ENCODE measurements around the gene PAX9.

PAX9 gene

DNA sequence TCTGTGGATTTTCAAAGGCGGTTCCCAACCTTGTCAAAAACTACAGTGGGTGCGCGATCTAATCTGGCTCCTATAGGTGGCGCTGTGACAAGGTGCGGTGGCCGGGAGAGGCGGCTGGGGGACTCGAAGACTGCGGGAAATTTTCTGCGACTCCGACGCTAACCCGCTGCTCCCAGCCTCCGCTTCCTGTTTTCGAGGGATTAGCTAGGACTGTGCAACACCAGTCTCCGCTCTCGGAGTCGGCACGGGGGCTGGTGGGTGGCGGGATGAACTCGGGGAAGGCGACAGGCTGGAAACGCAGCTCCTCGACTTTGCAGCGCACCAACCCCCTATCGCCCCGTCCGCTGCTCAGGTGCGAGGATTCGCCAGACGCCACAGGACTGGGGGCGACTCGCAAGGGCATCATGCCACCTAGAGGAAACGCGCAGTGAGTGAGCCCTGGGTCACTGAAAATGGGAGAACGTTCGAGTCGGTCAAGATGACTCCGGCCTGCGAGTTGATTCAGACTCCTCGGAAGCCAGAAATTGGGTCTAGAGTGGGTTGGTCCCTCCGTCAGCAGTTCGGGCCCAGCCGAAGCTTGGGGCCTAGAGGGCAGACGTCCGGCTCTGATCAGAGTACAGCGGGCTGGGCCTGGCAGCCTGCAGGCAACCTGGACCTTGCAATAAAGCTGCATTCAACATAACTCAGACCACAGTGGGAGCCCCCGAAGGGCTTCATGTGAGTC, 5.5 kb upstream of the PAX9 start:
- peak; percentile 39 for DNase-seq (ENCODE audit: low spot score)

DNA sequence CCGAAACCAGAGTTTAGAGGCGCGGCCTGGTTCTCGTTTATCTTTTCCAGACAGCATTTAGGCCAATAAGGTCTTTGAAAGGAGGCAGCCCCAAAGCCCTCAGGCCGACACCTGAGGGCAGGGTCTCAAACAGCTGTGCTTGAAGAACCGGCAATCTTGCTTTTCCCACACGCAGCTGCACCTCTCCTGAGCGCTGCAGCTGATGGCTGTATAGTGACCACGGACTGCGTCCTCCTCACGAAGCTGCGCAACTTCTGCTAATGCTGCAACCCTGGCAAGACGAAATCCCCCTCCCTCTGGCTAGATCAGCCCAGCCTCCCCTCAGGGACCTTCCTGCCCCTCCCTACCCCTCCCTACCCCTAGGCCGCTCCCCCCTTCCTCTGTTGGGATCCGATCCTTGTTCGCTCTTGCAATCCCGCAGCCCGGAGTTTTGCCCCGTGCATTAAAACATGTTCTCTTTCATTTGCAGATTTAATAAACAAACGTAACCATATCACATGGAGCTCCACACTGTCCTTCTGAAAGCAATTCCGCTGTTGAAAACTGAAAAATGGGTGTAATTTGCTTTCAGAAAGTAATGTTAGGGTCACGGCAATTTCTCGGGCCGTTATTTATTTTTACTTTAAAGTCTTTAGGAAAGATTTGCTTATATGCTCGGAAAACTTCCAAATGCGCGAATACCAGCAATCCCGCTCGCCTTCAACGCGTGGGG, 4.8 kb upstream of the PAX9 start:
- peak; percentile 11 for DNase-seq (ENCODE audit: low spot score)

DNA sequence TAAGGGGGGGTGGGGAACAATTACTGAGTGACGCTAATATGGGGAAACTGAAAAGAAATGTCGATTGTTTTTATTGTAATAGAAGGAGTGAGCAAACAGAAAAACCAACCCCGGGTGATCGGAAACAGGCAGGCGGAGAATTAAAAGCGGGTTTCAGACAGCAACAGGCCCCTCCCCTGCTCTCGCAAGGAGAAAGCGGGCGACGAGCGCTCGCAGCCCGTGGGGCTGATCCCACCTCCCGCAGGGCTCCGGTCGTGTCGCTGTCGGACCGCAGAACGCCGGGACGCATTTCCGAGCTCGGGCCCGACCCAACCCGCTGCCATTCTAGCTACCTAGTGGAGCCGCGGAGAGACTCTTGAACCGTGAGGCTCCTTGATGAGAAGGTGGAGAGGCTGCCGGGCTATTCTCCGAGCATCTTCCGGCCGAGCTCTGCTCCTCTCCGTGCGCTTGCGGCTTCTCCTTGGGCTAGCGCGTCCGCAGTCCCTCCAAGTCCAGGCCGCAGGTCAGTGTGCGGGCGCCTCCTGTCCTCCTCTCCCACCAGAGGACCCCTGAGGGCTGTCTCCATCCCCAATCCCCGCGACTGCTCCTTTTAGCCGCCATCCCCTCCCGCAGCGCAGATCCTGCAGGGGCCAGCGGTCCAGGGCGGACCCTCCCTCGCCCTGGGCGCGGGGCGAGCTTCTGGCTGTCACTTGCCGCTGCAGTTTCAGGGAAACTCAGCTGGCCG, 4.1 kb upstream of the PAX9 start:
- DNase-seq (ENCODE audit: low spot score), result peak; percentile 37

DNA sequence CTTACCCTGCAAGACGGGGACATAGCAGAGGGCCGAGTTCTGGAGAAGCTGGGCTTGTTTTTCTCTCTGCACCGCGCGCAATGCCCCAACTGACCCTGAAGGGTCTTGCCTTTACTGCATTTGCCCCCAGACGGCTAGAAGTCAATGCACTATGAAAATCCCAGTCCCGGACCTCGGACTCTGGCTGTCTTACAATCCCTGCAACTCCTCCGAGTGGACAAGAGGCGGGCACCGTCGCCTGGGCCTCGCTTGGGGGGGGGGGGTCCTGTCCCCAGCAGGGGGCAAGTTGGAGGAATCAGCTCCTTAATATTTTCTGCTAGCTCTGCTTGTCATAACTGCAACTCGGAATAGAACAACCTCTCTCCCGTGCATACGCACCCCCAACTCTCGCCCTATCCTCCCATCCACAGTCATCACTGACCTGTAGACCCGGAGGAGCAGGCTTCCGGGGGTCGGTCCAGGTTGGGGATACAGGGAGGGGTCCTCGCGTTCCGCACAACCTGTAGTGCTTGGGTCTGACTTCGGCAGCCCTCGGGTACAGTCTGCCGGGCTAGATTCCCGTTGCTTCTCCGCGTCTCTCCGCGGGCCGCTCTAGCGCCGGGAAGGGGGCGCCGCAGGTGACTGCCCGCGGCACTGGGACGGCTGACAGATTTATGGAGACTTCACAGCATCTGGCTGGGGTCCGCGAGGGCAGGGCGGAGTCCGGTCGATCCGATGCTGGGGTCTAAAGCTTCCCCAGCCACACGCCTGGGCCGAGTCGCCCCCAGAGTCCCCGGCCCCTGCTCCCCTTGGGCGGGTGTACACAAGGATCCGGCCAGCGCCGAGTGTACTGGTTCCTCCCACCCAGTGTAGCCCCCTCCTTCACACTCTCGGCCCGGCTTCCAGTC, 3.3 kb upstream of the PAX9 start:
- no peak for DNase-seq (ENCODE audit: low spot score)

DNA sequence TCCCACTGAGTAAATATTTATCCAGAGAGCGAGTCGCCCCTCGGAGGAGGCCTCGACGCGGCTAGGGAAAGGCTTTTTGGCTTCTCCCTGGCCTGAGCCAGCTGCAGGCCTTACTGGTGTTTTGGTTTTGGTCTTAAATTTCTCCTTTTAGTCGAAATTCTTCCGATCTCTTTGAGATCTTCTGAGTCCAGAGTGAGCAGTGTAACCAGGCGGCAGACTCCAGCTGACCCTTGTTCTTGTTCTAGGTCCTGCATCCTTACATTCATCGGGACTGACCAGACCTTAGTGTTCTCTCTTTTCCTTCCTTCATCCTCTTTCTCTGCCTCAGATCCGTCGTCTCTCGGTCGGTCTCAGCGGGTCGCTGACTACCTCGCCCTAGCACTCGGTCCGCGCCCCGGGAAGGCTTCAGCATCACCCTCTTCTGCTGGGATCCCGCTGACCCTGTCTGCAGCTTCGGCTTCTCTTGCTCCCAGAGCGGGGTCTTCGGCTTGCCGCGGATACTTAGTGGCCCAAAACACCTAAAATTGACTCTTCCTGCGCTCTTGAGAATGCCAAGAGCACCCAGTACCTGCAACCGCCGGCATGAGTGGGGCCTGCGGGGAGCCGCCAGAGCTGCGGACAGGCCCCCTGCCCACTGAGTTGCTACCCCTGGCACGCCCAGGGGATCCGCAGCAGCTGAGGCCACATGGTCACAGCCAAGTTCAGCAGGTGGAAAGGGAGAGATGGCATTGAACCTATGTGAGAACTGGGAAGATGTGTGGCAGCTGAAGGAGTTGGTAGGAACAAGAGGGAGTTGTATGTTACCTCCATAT, 2.4 kb upstream of the PAX9 start:
- DNase-seq (ENCODE audit: low spot score), result no peak

DNA sequence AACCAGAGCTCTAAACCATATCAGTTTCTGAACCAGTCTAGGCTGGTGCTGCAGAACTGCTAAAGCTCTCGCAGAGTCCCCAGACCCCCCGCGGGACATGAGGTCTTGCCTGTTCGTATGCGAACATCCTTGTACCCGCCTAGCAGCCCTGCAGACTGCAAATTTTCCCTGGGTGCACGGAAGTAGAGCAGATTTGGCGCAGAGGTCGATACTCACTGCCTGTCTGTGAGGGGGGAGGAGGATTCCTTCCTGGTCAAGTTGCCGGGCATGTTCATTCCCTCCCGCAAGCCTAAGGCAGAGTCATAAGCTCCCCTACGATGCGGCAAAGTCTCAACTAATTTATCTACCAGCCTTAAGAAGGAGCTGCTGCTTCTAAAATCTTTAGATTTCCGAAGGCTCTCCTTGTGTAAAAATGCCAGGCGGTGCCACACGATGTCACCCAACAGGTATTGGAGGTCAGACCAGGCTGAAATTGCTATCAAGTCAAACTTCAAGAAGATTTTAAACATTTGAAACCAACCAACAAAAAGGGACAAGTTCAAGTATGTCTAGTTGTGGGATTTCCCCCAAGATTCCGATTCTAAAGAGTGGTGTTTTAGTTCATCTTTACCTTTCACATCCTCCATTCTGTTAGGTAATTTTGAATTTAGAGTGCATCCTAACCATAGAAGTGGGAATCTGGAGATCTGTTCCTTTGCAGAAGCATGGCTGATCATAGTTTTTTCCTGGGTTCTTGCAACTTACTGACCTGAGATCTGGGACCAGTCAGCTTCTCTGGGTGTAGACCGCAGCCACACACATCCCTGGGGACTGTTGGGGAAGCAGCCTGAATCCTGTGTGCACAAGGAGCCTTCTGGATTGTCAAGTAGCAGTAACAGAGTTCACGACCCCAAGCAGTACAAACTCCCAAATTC, 1.6 kb upstream of the PAX9 start:
- DNase-seq (ENCODE audit: low spot score), result no peak

DNA sequence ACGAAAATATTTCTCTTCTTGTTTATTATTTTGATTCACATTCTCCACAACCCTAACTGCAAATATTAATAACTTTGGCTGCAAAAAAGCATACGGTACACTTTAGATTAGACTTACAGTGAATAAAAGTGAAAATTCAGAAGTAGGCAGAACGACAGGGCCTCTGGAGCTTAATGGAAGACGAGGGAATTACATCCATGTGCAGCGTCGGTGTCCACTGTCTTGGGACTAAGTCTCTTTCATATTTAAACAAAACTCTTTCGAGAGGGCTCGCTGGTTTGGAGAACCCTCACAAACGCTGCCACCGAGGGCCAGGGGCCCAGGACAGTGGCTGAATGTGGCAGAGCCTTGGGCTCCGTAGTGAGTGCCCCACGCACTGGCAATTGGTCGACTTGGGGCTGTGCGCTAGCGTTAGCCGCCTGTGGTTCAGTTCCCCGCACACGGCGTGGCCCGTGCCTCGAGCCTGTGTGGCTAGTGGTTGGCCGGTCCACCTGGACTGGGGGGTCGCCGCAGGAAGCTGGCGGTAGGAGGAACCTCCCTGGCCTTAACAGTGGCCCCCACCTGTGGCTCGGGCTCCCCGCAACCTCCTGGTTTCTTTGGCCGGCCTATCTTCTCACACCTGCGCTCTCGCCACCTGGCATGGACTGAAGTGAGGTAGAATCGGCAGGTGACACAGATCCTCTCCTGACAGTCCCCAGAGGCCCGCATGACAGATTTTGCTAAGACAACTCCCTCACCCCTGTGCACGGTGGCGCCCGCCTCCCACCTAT, 739 bp upstream of the PAX9 start:
- DNase-seq (ENCODE audit: low spot score), result no peak

DNA sequence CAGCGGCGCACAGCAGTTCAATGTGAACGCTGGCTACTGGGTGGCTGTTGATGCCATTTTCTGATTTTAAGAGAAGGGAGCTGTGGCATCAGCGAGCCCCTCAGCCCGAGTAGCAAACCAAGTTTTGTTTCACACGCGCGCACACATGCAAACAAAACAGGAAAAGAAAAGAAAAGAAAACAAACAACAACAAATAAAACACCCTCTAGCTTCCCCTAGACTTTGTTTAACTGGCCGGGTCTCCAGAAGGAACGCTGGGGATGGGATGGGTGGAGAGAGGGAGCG, 540 bp downstream of the PAX9 start:
- no peak for DNase-seq (ENCODE audit: low spot score)

DNA sequence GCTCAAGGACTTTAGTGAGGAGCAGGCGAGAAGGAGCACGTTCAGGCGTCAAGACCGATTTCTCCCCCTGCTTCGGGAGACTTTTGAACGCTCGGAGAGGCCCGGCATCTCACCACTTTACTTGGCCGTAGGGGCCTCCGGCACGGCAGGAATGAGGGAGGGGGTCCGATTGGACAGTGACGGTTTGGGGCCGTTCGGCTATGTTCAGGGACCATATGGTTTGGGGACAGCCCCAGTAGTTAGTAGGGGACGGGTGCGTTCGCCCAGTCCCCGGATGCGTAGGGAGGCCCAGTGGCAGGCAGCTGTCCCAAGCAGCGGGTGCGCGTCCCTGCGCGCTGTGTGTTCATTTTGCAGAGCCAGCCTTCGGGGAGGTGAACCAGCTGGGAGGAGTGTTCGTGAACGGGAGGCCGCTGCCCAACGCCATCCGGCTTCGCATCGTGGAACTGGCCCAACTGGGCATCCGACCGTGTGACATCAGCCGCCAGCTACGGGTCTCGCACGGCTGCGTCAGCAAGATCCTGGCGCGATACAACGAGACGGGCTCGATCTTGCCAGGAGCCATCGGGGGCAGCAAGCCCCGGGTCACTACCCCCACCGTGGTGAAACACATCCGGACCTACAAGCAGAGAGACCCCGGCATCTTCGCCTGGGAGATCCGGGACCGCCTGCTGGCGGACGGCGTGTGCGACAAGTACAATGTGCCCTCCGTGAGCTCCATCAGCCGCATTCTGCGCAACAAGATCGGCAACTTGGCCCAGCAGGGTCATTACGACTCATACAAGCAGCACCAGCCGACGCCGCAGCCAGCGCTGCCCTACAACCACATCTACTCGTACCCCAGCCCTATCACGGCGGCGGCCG, 1.1 kb downstream of the PAX9 start:
- peak; percentile 56 for DNase-seq (ENCODE audit: low spot score)

DNA sequence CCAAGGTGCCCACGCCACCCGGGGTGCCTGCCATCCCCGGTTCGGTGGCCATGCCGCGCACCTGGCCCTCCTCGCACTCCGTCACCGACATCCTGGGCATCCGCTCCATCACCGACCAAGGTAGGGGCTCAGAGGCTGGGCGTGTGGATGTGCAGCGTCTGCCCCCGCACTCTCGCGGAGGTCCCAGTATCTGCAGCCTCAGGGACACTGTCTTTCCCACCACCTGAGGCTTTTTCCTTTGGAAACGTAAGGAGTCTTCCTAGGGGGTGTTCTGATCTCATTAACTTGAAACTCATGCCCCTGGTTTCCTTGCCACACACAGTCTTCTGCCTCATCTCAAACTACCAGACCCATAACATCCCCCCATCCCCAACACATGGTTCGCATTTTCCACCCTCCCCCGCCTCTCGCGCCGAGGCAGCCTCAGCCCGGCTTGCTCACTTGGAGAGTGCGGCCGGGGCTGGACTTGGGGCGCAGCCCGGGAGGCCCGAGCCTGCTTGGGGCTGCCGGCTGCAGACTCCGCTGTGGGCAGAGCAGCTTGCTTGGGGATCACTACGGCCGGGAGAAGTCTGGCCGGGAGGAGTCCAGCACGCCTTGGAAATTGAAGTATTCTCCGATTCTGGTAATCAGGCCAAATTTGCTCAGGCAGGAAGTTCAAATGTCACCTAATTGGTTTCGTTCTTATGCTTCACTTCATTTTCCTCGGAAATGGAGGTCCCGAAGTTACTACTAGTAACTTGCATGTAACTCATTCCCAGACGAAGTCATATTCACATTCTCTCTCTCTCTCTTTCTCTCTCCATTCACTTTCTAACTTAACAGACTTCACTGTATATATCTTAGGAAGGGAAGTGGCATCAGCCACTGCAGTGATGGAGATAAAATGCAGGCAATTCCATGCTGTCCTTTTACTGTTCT, 2.0 kb downstream of the PAX9 start:
- DNase-seq (ENCODE audit: low spot score), result peak; percentile 76

DNA sequence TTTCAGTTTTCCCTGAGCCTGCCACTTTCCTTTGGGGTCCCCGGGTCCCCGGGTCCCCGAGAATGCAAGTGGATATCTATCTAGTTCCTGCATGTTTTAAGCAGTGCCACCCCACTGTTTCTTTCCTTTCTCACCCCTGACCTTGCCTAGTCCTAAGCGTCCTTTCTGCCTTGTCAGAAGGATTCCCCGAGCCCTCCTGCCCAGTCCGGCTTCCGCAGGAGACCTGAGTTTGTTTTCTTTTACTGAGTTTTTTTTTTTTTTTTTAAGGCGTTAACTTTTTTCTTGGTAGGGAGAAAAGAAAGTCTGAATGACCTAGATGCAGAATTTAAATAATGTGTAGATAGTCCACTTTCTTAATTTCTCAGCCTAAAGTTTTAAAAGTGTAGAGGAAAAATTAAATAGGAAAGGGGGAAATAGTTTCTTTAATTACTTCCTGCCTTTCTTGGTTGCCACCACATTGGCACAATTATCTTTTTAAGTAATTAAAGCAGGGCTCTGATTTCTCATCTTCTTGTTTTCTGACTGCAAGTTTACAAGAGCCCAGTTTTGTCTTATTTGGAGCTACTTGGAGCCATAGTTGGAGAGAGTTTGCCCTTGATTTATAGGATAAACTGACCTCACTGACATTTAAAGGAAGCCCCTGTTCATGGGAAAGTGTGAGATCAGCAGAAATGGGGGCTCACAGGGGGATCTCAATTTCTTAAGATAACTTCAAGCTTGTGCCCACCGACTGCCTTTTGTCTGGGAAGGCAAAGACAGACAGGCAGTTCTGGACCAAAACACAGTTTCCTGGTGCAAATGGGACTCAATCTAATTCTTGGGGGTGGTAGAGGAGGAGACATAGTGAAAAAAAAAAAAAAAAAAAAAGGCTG, 2.9 kb downstream of the PAX9 start:
- no peak for DNase-seq (ENCODE audit: low spot score)

DNA sequence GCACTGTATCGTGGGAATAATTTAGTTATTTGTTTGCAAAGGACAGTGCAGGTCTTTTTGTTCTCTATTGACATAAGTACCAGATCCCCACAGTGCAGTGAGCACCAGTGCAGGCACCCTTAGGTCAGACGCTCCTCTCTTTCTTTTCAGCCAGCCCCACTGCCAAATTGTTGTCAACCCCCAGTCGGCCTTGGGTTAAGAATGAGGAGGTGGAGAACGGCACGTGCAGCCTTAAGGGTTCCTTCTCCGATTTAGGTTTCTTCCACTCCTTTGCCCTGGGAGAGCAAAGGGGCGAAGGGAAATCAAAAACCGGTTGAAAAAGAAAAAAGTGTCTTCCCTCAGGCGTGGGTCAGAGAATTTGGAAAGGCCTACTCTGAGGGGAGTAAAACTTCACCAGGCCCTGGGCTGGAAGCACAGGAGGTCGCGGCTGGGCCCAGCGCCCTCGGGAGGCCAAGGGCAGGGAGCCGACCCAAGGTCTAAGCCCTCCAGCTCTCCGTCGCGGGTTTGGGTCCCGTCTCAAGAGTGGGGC, 4.3 kb downstream of the PAX9 start:
- DNase-seq (ENCODE audit: low spot score), result no peak

DNA sequence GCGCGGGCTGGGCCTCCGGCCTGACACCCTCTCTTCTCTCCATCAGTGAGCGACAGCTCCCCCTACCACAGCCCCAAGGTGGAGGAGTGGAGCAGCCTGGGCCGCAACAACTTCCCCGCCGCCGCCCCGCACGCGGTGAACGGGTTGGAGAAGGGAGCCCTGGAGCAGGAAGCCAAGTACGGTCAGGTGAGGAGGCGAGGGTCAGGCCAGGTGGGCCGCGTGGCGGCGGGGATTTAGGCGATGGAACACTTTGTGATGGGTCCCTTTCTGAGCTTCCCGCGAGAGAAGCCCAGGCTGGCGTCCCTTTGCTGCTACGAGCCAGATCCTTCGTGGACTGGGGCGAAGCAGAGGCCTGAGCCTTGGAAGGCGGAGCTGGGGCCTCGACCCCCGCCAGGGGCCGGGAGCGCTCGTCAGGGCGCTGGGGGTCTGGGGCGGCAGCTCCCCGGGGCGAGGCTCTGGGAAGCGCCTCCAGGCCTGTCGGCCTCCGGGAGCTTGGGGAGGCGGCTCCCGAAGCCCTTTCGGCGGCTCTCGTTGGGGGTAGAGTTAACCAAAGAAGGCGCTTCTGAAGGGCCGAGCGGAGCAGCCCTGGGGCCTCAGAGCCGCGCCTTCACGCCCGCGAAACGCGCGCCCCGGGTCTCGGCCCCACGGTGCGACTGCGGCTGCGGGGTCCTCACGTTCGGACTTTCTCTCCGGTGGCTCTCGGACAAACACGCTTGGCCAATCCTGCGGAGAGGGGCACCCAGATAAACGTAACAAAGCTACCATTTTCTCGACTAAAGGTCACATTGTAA, 5.0 kb downstream of the PAX9 start:
- no peak for DNase-seq (ENCODE audit: low spot score)

DNA sequence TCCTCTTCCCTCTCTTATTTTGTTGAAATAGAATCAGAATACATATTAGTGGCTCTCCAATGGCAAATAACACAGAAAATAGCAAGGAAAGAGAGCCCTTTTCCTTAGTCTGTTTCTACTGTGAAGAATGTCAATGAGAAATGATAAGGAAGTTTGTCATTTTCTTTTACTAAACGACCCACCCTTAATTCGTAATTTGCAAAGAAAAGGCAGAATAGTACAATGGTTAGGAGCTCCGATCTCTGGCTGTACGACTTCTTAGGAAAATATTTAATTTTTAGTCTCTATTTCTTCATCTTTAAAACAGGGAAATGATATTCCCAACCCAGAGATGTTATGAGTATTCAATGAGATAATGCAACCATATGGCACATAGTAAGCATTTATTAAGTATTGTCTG, 6.0 kb downstream of the PAX9 start:
- no peak for DNase-seq (ENCODE audit: low spot score)

DNA sequence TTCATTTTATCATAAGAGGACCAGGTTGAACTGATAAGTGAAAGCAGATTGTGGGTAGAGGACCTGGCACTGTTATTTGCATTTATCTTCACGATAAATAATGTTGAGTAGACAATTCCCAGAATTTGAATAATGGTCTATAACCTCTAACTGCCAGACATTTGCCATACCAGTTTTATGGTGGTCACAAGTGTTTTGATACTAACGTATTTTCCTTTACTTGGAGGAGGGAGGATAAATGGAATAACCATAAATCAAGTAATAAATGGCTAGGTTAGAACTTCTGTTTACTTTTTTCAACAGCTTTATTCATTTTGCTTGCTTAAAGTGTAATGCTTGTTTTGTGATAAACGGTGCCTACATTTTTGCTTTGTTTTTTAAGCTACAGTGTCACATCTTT, 9.5 kb downstream of the PAX9 start:
- DNase-seq (ENCODE audit: low spot score), result no peak

DNA sequence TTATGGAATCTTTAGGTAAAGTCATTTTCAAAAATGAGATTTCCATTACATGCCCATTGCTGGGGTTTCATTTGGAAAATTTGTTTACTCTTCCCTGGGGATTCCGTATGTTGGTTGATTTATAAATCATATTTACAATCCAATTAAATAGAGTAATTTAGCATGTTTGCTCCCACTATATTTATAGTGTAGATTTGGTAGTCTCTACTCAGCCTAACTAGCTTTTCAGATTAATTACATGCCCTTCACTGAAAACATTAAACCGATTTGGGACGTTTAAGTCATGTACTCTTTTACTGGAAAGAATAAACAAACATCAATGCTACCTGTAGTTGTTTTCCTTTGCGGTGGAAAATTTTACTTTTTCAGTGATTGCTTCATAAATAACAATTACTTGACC, 10.4 kb downstream of the PAX9 start:
- no peak for DNase-seq (ENCODE audit: low spot score)

Measured in AG20443 (cell line).